Measurements from ENCODE around the gene IGSF23. TPM values are rescaled to one million over a fixed set of nuclear protein-coding genes. Genes with fewer than 3 reads are reported as not detected.

The IGSF23 gene
- total and polyA plus RNA-seq, 2 donors (not counting 1 experiment from before 2014, with no cell fraction given) = not detected

GRCh38 chr19:44648631-44649251 lies 35.4 kb downstream of the IGSF23 start:
- no peaks in the 10 kb centered on the region for H4K20me1 ChIP-seq (ENCODE audit: control insufficient read depth, insufficient read depth, low read length, poor library complexity, severe bottlenecking)
- ATAC-seq (ENCODE audit: low read depth) (no peak), DNase-seq (no peak)
- H3K9me3 Mint-ChIP-seq (ENCODE audit: insufficient read depth) = no peaks in the 10 kb centered on the region
- intact Hi-C loops (cut with micrococcal nuclease) = no loop called here
- peaks cover 0 to 23% (median 11%) of the 10 kb centered on the region in 4 experiments for H3K27me3 ChIP-seq (replicated peaks in 1 of 4; ENCODE audit: control extremely low read depth in 1 of 4, control insufficient read depth in 3 of 4, insufficient read depth in 4 of 4, low read length in 3 of 4)
- no peak overlapping the region for H3K4me2 ChIP-seq (replicated peaks; ENCODE audit: low read depth, low read length, poor library complexity, severe bottlenecking)
- no peak overlapping the region for H3K9ac ChIP-seq (ENCODE audit: low read length)
- H3K79me2 ChIP-seq (ENCODE audit: control insufficient read depth, insufficient read depth, low read length) = no peaks in the 10 kb centered on the region
- H3K4me3 ChIP-seq (ENCODE audit: control extremely low read depth in 1 of 5, extremely low read depth in 1 of 5, insufficient read depth in 1 of 5, low read depth in 2 of 5, low read length in 4 of 5) = no peak overlapping the region
- H3K4me3 Mint-ChIP-seq = no peak overlapping the region
- TF ChIP-seq CTCF (IDR thresholded peaks at IDR 0.05) = no peak
- TF ChIP-seq EZH2 (IDR thresholded peaks at IDR 0.05; ENCODE audit: borderline replicate concordance, insufficient read depth, low read depth, low read length, poor library complexity, severe bottlenecking) = no peak
- H3K36me3 ChIP-seq (replicated peaks in 1 of 2; ENCODE audit: control extremely low read depth in 1 of 2, control insufficient read depth in 1 of 2, extremely low read depth in 1 of 2, insufficient read depth in 2 of 2, low read length in 1 of 2) = no peaks in the 10 kb centered on the region
- no peaks in the 10 kb centered on the region for H3K9me3 ChIP-seq (ENCODE audit: control extremely low read depth in 1 of 3, control insufficient read depth in 2 of 3, insufficient read depth in 1 of 3, low read length in 2 of 3)
- CTCF ChIA-PET = interaction anchor here (1.4 to 2.1 kb wide), 2 partner anchors 9 to 122 kb away, joined by 3 to 8 read pairs; no protein-coding TSS in a partner anchor
- H3K4me1 Mint-ChIP-seq = peaks cover 5% of the 10 kb centered on the region
- peaks cover 10 to 13% of the 10 kb centered on the region in 2 donors for H3K4me1 ChIP-seq (ENCODE audit: control insufficient read depth in 2 of 2, insufficient read depth in 2 of 2, low read length in 2 of 2)
- no peak overlapping the region for H3K27ac Mint-ChIP-seq
- POLR2A ChIA-PET = interaction anchor here (0.6 kb wide), 1 partner anchor 71 kb away, joined by 3 read pairs; no protein-coding TSS in a partner anchor
- no peak overlapping the region for H2AFZ ChIP-seq (ENCODE audit: insufficient read depth, low read depth, low read length, poor library complexity, severe bottlenecking)
- peaks cover 22% of the 10 kb centered on the region for H3K27me3 Mint-ChIP-seq
- no peak overlapping the region for H3K27ac ChIP-seq (ENCODE audit: low read length in 2 of 2)
- 78% methylated on average over 3 of the region's 3 CpGs for WGBS (ENCODE audit: insufficient coverage)

- no peak overlapping the region for H3K4me3 ChIP-seq (ENCODE audit: control extremely low read depth in 1 of 5, extremely low read depth in 1 of 5, insufficient read depth in 1 of 5, low read depth in 2 of 5, low read length in 4 of 5)
- no peak overlapping the region for H3K4me2 ChIP-seq (replicated peaks; ENCODE audit: low read depth, low read length, poor library complexity, severe bottlenecking)
- ATAC-seq (ENCODE audit: low read depth) (no peak), DNase-seq (no peak)
- Mint-ChIP-seq H3K4me1 (peaks cover 10% of the 10 kb centered on the region), H3K27ac (no peak overlapping the region), H3K9me3 (ENCODE audit: insufficient read depth) (no peaks in the 10 kb centered on the region), H3K4me3 (no peak overlapping the region), H3K27me3 (peaks cover 22% of the 10 kb centered on the region)
- POLR2A ChIA-PET = no interaction called here
- peaks cover 0 to 4% (median 0%) of the 10 kb centered on the region in 3 donors for H3K9me3 ChIP-seq (ENCODE audit: control extremely low read depth in 1 of 3, control insufficient read depth in 2 of 3, insufficient read depth in 1 of 3, low read length in 2 of 3)
- WGBS (ENCODE audit: insufficient coverage) = 96% methylated on average over 13 of the region's 15 CpGs
- no peaks in the 10 kb centered on the region for H3K36me3 ChIP-seq (replicated peaks in 1 of 2; ENCODE audit: control extremely low read depth in 1 of 2, control insufficient read depth in 1 of 2, extremely low read depth in 1 of 2, insufficient read depth in 2 of 2, low read length in 1 of 2)
- CTCF ChIA-PET = interaction anchor here (1.4 kb wide), 1 partner anchor 121 kb away, joined by 3 read pairs; no protein-coding TSS in a partner anchor
- TF ChIP-seq EZH2 (IDR thresholded peaks at IDR 0.05; ENCODE audit: borderline replicate concordance, insufficient read depth, low read depth, low read length, poor library complexity, severe bottlenecking) (no peak), CTCF (IDR thresholded peaks at IDR 0.05) (no peak)
- H3K4me1 ChIP-seq (ENCODE audit: control insufficient read depth in 2 of 2, insufficient read depth in 2 of 2, low read length in 2 of 2) = peaks cover 7 to 11% of the 10 kb centered on the region in 2 donors
- H4K20me1 ChIP-seq (ENCODE audit: control insufficient read depth, insufficient read depth, low read length, poor library complexity, severe bottlenecking) = no peaks in the 10 kb centered on the region
- intact Hi-C loops (cut with micrococcal nuclease) = loop anchor here (5.0 to 10.0 kb wide), 2 partner anchors 147 to 195 kb away; partner anchors contain the start of genes NECTIN2 and ZNF180
- H3K27me3 ChIP-seq (replicated peaks in 1 of 4; ENCODE audit: control extremely low read depth in 1 of 4, control insufficient read depth in 3 of 4, insufficient read depth in 4 of 4, low read length in 3 of 4) = peaks cover 0 to 14% (median 6%) of the 10 kb centered on the region in 4 experiments
- H3K9ac ChIP-seq (ENCODE audit: low read length) = no peak overlapping the region
- H3K79me2 ChIP-seq (ENCODE audit: control insufficient read depth, insufficient read depth, low read length) = no peaks in the 10 kb centered on the region
- no peak overlapping the region for H3K27ac ChIP-seq (ENCODE audit: low read length in 2 of 2)
- no peak overlapping the region for H2AFZ ChIP-seq (ENCODE audit: insufficient read depth, low read depth, low read length, poor library complexity, severe bottlenecking)
Observed at GRCh38 chr19:44649578-44650145, 36.3 kb downstream of the IGSF23 start.

Data from B cell (primary cell).